ENCODE data around the gene PID1. TPM values are rescaled to one million over a fixed set of nuclear protein-coding genes. Genes with fewer than 3 reads are reported as not detected.
A peak's percentile ranks its signal among the peaks of the same experiment; 100 is the strongest.

Gene PID1
- total and polyA plus RNA-seq, 11 donors = 2.1 to 17.7 (median 7.1) TPM

- Histone ChIP-seq H3K27ac (no peak overlapping the region), H3K36me3 (no peaks in the 10 kb centered on the region), H3K4me1 (no peaks in the 10 kb centered on the region), H3K4me3 (no peak overlapping the region), H3K27me3 (no peaks in the 10 kb centered on the region), H3K9me3 (no peaks in the 10 kb centered on the region)
- intact Hi-C loops (cut with DNase I) = no loop called here
- TF ChIP-seq CTCF (IDR thresholded peaks at IDR 0.05) (no peak), POLR2A (IDR thresholded peaks at IDR 0.05) (no peak)
- WGBS, 4 donors = 36 to 49% (median 37%) methylated on average over 4 of the region's 4 CpGs
- ATAC-seq = no peak
- DNase-seq = no peak
These were observed 233.5 kb downstream of the PID1 start for GRCh38 chr2:229037621-229038020.

DNA sequence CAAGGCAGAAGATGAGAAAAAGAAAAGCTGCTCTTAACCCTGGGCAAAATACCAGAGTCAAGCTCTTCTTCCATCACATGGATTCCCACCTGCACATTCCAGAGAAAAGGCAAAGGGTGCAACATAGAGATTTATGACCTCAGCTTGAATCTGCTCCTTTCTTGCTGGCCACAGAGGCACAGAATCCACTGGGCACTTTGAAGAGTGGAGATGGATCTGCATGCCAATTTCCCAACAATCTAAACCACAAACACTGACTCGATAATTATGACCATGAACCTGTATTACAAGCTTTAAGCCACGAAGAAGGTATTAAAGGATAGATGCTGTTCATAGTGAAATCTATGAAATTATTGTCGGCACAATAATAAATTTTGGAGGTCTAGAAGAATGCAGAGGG, 237.3 kb downstream of the PID1 start:
- TF ChIP-seq CTCF (IDR thresholded peaks at IDR 0.05) = no peak
- TF ChIP-seq POLR2A (IDR thresholded peaks at IDR 0.05) = no peak
- peaks cover 0 to 9% (median 0%) of the 10 kb centered on the region in 12 donors for H3K9me3 ChIP-seq
- no peak overlapping the region for H3K4me3 ChIP-seq
- intact Hi-C loops (cut with DNase I) = no loop called here
- no peaks in the 10 kb centered on the region for H3K36me3 ChIP-seq
- H3K4me1 ChIP-seq = no peaks in the 10 kb centered on the region
- H3K27ac ChIP-seq = no peak overlapping the region
- 82 to 89% (median 87%) methylated on average over 3 of the region's 3 CpGs for WGBS, 4 donors
- no peaks in the 10 kb centered on the region for H3K27me3 ChIP-seq
- no peak for ATAC-seq
- no peak for DNase-seq

GRCh38 chr2:229032608-229033234, 238.4 kb downstream of the PID1 start:
- no peaks in the 10 kb centered on the region for H3K4me1 ChIP-seq
- no peak overlapping the region for H3K4me3 ChIP-seq
- H3K27ac ChIP-seq = no peak overlapping the region
- ATAC-seq (no peak), DNase-seq (no peak)
- 84 to 94% (median 91%) methylated on average over 9 of the region's 9 CpGs for WGBS, 4 donors
- no peaks in the 10 kb centered on the region for H3K27me3 ChIP-seq
- H3K36me3 ChIP-seq = no peaks in the 10 kb centered on the region
- intact Hi-C loops (cut with DNase I) = no loop called here
- TF ChIP-seq CTCF (IDR thresholded peaks at IDR 0.05) (no peak), POLR2A (IDR thresholded peaks at IDR 0.05) (no peak)
- peaks cover 0 to 9% (median 0%) of the 10 kb centered on the region in 12 donors for H3K9me3 ChIP-seq

GRCh38 chr2:229027353-229028105, 243.6 kb downstream of the PID1 start:
- peaks cover 0 to 3% (median 0%) of the 10 kb centered on the region in 12 donors for H3K4me1 ChIP-seq
- peaks cover 0 to 9% (median 0%) of the 10 kb centered on the region in 12 donors for H3K9me3 ChIP-seq
- ATAC-seq (peak in 2 of 4 donors; percentile 9 to 31), DNase-seq (no peak)
- H3K27ac ChIP-seq = no peak overlapping the region
- TF ChIP-seq POLR2A (IDR thresholded peaks at IDR 0.05) (no peak), CTCF (IDR thresholded peaks at IDR 0.05) (no peak)
- no peaks in the 10 kb centered on the region for H3K27me3 ChIP-seq
- no peak overlapping the region for H3K4me3 ChIP-seq
- intact Hi-C loops (cut with DNase I) = no loop called here
- H3K36me3 ChIP-seq = peaks cover 0 to 12% (median 0%) of the 10 kb centered on the region in 9 donors
- WGBS, 4 donors = 65 to 72% (median 71%) methylated on average over 12 of the region's 12 CpGs
